KMS-11 (cell line): Measurements from ENCODE around the gene TTC16.
A peak's percentile ranks its signal among the peaks of the same experiment; 100 is the strongest.

Experiments used
- H2AFZ ChIP-seq: fragments of 200-600 bp; sonication (generic); 2 replicates; pipeline ENCODE4 v1.6.1; 2016; ENCODE audit warnings: antibody characterized with exemption, mixed run types, low read depth
- H3K27ac ChIP-seq: fragments of 200-600 bp; sonication (generic); 2 replicates; pipeline ENCODE4 v1.6.1; 2016; ENCODE audit warnings: mild to moderate bottlenecking, mixed run types
- H3K27me3 ChIP-seq: fragments of 200-600 bp; sonication (generic); 2 replicates; pipeline ENCODE4 v1.6.1; 2017; ENCODE audit warnings: mild to moderate bottlenecking, low read depth, mixed run types, moderate library complexity; ENCODE audit not compliant: insufficient read depth
- H3K36me3 ChIP-seq: fragments of 200-600 bp; sonication (generic); 2 replicates; pipeline ENCODE4 v1.6.1; 2017; ENCODE audit warnings: mild to moderate bottlenecking, mixed run types; ENCODE audit not compliant: insufficient read depth
- H3K4me1 ChIP-seq: fragments of 200-600 bp; sonication (generic); 2 replicates; pipeline ENCODE4 v1.6.1; 2016; ENCODE audit warnings: mild to moderate bottlenecking, low read depth, mixed run types; ENCODE audit not compliant: poor library complexity, severe bottlenecking
- H3K4me2 ChIP-seq: fragments of 200-600 bp; sonication (generic); 2 replicates; pipeline ENCODE4 v1.7.0; 2016; ENCODE audit warnings: mild to moderate bottlenecking, mixed run types
- H3K4me3 ChIP-seq: fragments of 200-600 bp; sonication (generic); IDR thresholded peaks from 2 replicates; pipeline ENCODE4 v1.6.1; 2017; ENCODE audit warnings: low read depth, low read length, mixed read lengths; ENCODE audit not compliant: insufficient read depth
- H3K79me2 ChIP-seq: fragments of 200-600 bp; sonication (generic); 2 replicates; pipeline ENCODE4 v1.6.1; 2016; ENCODE audit warnings: low read depth, mixed run types; ENCODE audit not compliant: insufficient read depth
- H3K9ac ChIP-seq: fragments of 200-600 bp; sonication (generic); 2 replicates; pipeline ENCODE4 v1.6.1; 2016; ENCODE audit warnings: mild to moderate bottlenecking, mixed run types
- H4K20me1 ChIP-seq: fragments of 200-600 bp; sonication (generic); 2 replicates; pipeline ENCODE4 v1.6.1; 2016; ENCODE audit warnings: mild to moderate bottlenecking, mixed run types; ENCODE audit not compliant: insufficient read depth
- CTCF ChIP-seq: fragments of 200-600 bp; sonication (generic); conservative IDR thresholded peaks from 2 replicates; pipeline ENCODE4 v1.6.1; 2017; ENCODE audit warnings: low read depth, mild to moderate bottlenecking, antibody characterized with exemption, low read length, moderate library complexity, mixed read lengths

Gene TTC16

GRCh38 chr9:127698985-127699670 lies 16.8 kb upstream of the TTC16 start:
- H3K4me2 ChIP-seq, result no peak overlapping the region
- no peak overlapping the region for H3K27ac ChIP-seq
- no peak for TF ChIP-seq CTCF
- H3K9ac ChIP-seq, result no peak overlapping the region
- no peak overlapping the region for H2AFZ ChIP-seq
- H3K36me3 ChIP-seq, result no peaks in the 10 kb centered on the region
- H3K27me3 ChIP-seq, result no peaks in the 10 kb centered on the region
- no peak overlapping the region for H3K4me3 ChIP-seq
- no peaks in the 10 kb centered on the region for H4K20me1 ChIP-seq
- no peaks in the 10 kb centered on the region for H3K79me2 ChIP-seq
- H3K4me1 ChIP-seq, result peaks cover 13% of the 10 kb centered on the region

- peaks cover 13% of the 10 kb centered on the region for H3K4me1 ChIP-seq
- H3K36me3 ChIP-seq, result no peaks in the 10 kb centered on the region
- no peaks in the 10 kb centered on the region for H4K20me1 ChIP-seq
- H3K9ac ChIP-seq, result no peak overlapping the region
- no peaks in the 10 kb centered on the region for H3K27me3 ChIP-seq
- H3K4me3 ChIP-seq, result no peak overlapping the region
- 0 out of 2 replicates have a peak overlapping the region, but pooled peaks have one; percentile 5 for H3K27ac ChIP-seq
- no peak overlapping the region for H2AFZ ChIP-seq
- H3K79me2 ChIP-seq, result no peaks in the 10 kb centered on the region
- TF ChIP-seq CTCF, result no peak
- no peak overlapping the region for H3K4me2 ChIP-seq
These were observed 15.7 kb upstream of the TTC16 start for GRCh38 chr9:127700140-127700539.

- H2AFZ ChIP-seq, result no peak overlapping the region
- H4K20me1 ChIP-seq, result no peaks in the 10 kb centered on the region
- H3K27ac ChIP-seq, result 0 out of 2 replicates have a peak overlapping the region, but pooled peaks have one; percentile 5
- no peaks in the 10 kb centered on the region for H3K79me2 ChIP-seq
- no peak for TF ChIP-seq CTCF
- no peak overlapping the region for H3K4me2 ChIP-seq
- H3K4me3 ChIP-seq, result no peak overlapping the region
- peaks cover 13% of the 10 kb centered on the region for H3K4me1 ChIP-seq
- no peak overlapping the region for H3K9ac ChIP-seq
- H3K27me3 ChIP-seq, result no peaks in the 10 kb centered on the region
- H3K36me3 ChIP-seq, result no peaks in the 10 kb centered on the region
These were observed 15.2 kb upstream of the TTC16 start for GRCh38 chr9:127700594-127701255.

- no peak overlapping the region for H3K9ac ChIP-seq
- no peaks in the 10 kb centered on the region for H3K36me3 ChIP-seq
- H3K4me1 ChIP-seq, result peaks cover 13% of the 10 kb centered on the region
- H3K27me3 ChIP-seq, result no peaks in the 10 kb centered on the region
- no peak overlapping the region for H3K4me2 ChIP-seq
- no peak overlapping the region for H2AFZ ChIP-seq
- H4K20me1 ChIP-seq, result no peaks in the 10 kb centered on the region
- no peak overlapping the region for H3K27ac ChIP-seq
- no peaks in the 10 kb centered on the region for H3K79me2 ChIP-seq
- H3K4me3 ChIP-seq, result no peak overlapping the region
- no peak for TF ChIP-seq CTCF
These were observed 12.5 kb upstream of the TTC16 start for GRCh38 chr9:127703289-127703946.
